D721Med (cell line): ENCODE measurements around the gene XKRX.

ENCODE experiments used
- DNase-seq: peaks from one replicate; pipeline ENCODE4 v3.0.0; 2011; ENCODE audit warnings: low spot score; ENCODE audit not compliant: insufficient read length
- FAIRE-seq: peaks from 2 replicates; lab custom pipeline; 2011; peaks lifted over from hg19 to GRCh38; lab: Jason Lieb, UNC
- CTCF ChIP-seq: IDR thresholded peaks from 2 replicates; pipeline ENCODE4 v1.5.1; 2012; ENCODE audit warnings: mild to moderate bottlenecking, control low read depth; ENCODE audit not compliant: insufficient read depth; ENCODE audit errors: missing control alignments

Gene XKRX

GRCh38 chrX:100931218-100931924 is 2.7 kb upstream of the XKRX start:
- DNase-seq (no peak), FAIRE-seq (no peak)
- no peak for TF ChIP-seq CTCF

DNA sequence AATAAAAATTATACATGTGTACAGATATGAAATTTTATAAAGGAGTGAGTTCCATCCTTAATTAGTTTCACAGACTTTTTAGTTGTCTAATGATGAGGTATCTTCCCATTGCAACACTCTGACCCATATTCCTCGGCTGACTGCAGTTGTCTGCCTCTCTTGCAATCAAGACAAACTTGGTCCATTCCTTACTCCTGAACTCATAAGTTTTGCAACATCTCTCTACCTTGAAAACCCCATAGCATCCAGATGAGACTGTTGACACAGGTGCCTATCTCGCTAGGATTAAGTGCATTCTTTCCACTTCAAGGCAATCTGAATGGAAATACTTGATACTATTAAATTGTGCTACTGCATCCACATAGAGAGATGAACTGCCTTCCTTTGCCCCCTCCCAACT is 2.3 kb downstream of the XKRX start:
- no peak for DNase-seq
- TF ChIP-seq CTCF = no peak
- no peak for FAIRE-seq

DNA sequence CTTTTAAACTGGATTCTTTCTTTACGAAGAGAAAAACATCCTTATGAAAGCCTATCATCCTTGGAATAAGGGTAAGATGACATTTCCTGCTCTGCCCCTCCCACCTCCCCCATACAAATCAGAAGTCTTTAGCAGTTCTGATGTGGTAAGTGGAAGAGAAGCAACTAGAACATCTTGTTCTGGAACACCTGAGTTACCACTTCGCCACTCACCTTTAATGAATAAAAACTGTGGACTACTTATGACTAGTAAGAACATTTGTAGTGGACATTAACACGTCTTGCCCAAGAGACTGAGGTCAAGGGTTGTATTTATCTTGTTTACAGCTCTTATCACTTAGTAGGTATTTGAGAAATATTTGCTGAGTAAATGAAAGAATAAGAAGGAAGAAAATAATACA is 4.3 kb downstream of the XKRX start:
- no peak for FAIRE-seq
- no peak for DNase-seq
- TF ChIP-seq CTCF = no peak

DNA sequence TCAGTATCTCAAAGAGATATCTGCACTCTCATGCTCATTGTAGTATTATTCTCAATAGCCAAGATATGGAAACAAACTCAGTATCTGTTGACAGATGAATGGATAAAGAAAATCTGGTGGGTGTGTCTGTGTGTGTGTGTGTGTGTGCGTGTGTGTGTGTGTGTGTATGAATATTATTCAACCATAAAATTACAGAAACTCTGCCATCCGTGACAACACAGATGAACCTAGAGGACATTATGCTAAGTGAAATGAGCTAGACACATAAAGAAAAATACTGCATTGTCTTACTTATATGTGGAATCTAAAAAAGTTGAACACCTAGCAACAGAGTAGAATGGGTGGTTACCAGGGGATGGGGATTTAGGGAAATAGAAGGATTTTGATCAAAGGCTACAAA is 13.2 kb downstream of the XKRX start:
- DNase-seq (no peak), FAIRE-seq (no peak)
- no peak for TF ChIP-seq CTCF

- FAIRE-seq = no peak
- TF ChIP-seq CTCF = no peak
- no peak for DNase-seq
Measured at GRCh38 chrX:100913111-100913510, 15.6 kb downstream of the XKRX start.

- DNase-seq = no peak
- TF ChIP-seq CTCF = no peak
- no peak for FAIRE-seq
Measured at GRCh38 chrX:100911731-100912130, 17.0 kb downstream of the XKRX start.

DNA sequence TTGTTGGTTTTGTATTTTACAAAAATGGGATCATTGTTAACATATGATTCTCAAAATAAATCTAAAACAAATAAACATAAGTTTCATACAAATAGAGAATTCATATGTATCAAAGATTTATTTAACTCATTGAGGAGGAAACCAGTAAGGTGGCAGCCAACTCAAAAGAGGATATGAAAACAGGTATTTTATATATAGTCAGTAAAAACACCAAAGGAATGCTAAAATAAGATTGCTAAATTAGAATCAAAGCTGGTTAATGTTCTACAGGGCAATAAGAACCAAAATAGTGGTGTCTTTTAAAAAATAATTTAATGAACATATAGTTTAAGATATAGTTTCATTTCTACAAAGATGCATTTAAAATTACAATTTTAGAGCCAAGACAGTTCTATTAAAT is 23.1 kb downstream of the XKRX start:
- DNase-seq = no peak
- FAIRE-seq = no peak
- no peak for TF ChIP-seq CTCF
